ENCODE results near the gene TIGD4. TPM values are rescaled to one million over a fixed set of nuclear protein-coding genes. Genes with fewer than 3 reads are reported as not detected.
A peak's percentile ranks its signal among the peaks of the same experiment; 100 is the strongest.

The TIGD4 gene
- total RNA-seq (2021) = 0.41 and 0.48 TPM in 2 replicates
- Bru-seq, nascent RNA = percentile 43 among the genes with signal in this experiment
- BruChase-seq, experiment 1, labeled RNA remaining after a 2-hour chase = percentile 46 among the genes with signal in this experiment
- BruChase-seq, experiment 2, labeled RNA remaining after a 6-hour chase = percentile 38 among the genes with signal in this experiment
- long read RNA-seq, partial matches to known transcripts = 0 of 2 reads
- long read RNA-seq, other reads (novel, unspliced or antisense) = 2 of 2 reads

- no TSS peak for BruUV-seq (replicated peaks)
Observed at GRCh38 chr4:152779513-152780266, at the start of gene TIGD4, which contains the start of gene ARFIP1. Gene TIGD4, minus strand, starts transcription at chr4:152779730. Its CDS starts 8,726 bp downstream, at chr4:152771004. Gene ARFIP1, plus strand, starts transcription at chr4:152779954. Its CDS starts 49,680 bp downstream, at chr4:152829634.

DNA sequence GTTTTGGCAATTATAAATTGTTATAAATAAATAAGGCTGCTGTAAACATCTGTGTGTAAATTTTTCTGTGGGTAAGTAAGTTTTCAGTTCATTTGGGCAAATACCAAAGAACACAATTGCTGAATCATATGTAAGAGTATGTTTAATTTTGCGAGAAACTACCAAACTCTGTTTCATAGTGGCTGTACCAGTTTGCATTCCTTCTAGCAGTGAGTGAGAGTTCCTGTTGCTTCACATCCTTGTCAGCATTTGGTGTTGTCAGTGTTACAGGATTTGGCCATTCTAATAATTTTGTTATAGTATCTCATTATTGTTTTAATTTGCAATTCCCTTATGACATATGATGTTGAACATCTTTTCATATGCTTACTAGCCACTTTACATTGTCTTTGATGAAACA is 48.6 kb upstream of the TIGD4 start:
- intact Hi-C loops (cut with micrococcal nuclease; ENCODE audit: unreplicated experiment) = no loop called here
- H3K36me3 ChIP-seq (ENCODE audit: insufficient read depth, low read length, poor library complexity, severe bottlenecking) = no peaks in the 10 kb centered on the region
- peaks cover 7% of the 10 kb centered on the region for H3K9me3 ChIP-seq (ENCODE audit: low read depth, low read length, poor library complexity, severe bottlenecking)
- H3K27ac ChIP-seq (ENCODE audit: low read depth, low read length, poor library complexity, severe bottlenecking) = no peak overlapping the region
- no TSS peak for BruUV-seq (replicated peaks)
- H3K4me1 ChIP-seq (ENCODE audit: insufficient read depth, low read length, poor library complexity, severe bottlenecking) = no peaks in the 10 kb centered on the region
- POLR2A ChIA-PET (ENCODE audit: low non-redundant PET) = no interaction called here
- no peak for DNase-seq (ENCODE audit: low spot score)
- H3K27me3 ChIP-seq (replicated peaks; ENCODE audit: insufficient read depth, low read depth, low read length, poor library complexity) = no peaks in the 10 kb centered on the region
- H3K4me3 ChIP-seq (ENCODE audit: low read depth, low read length, poor library complexity, severe bottlenecking) = no peak overlapping the region
- no peak for TF ChIP-seq EZH2 (IDR thresholded peaks at IDR 0.05; ENCODE audit: borderline replicate concordance, low read depth, low read length, poor library complexity, severe bottlenecking)
- TF ChIP-seq CTCF (conservative IDR thresholded peaks at IDR 0.05; ENCODE audit: low read depth, low read length) = no peak
- CTCF ChIA-PET = no interaction called here

More at GRCh38 chr4:152779513-152780266, at the start of gene TIGD4, which contains the start of gene ARFIP1:
- no peak for TF ChIP-seq EZH2 (IDR thresholded peaks at IDR 0.05; ENCODE audit: borderline replicate concordance, low read depth, low read length, poor library complexity, severe bottlenecking)
- TF ChIP-seq CTCF (conservative IDR thresholded peaks at IDR 0.05; ENCODE audit: low read depth, low read length) = 0 out of 2 replicates have a peak, but pooled peaks have one; percentile 37
- Histone ChIP-seq H3K36me3 (ENCODE audit: insufficient read depth, low read length, poor library complexity, severe bottlenecking) (no peaks in the 10 kb centered on the region), H3K4me3 (ENCODE audit: low read depth, low read length, poor library complexity, severe bottlenecking) (peak within 1 kb of the TSS; percentile 62), H3K27me3 (replicated peaks; ENCODE audit: insufficient read depth, low read depth, low read length, poor library complexity) (no peaks in the 10 kb centered on the region), H3K4me1 (ENCODE audit: insufficient read depth, low read length, poor library complexity, severe bottlenecking) (peaks cover 17% of the 10 kb centered on the region), H3K9me3 (ENCODE audit: low read depth, low read length, poor library complexity, severe bottlenecking) (no peaks in the 10 kb centered on the region), H3K27ac (ENCODE audit: low read depth, low read length, poor library complexity, severe bottlenecking) (peak within 1 kb of the TSS; percentile 69)
- peak; percentile 97 for DNase-seq (ENCODE audit: low spot score)
- CTCF ChIA-PET = interaction anchor here (0.8 kb wide), 1 partner anchor 348 kb away, joined by 3 read pairs; no protein-coding TSS in a partner anchor
- POLR2A ChIA-PET (ENCODE audit: low non-redundant PET) = interaction anchor here (0.6 kb wide), 1 partner anchor 17 kb away, joined by 3 read pairs; no protein-coding TSS in a partner anchor
- intact Hi-C loops (cut with micrococcal nuclease; ENCODE audit: unreplicated experiment) = no loop called here

- Histone ChIP-seq H3K36me3 (ENCODE audit: insufficient read depth, low read length, poor library complexity, severe bottlenecking) (no peaks in the 10 kb centered on the region), H3K27me3 (replicated peaks; ENCODE audit: insufficient read depth, low read depth, low read length, poor library complexity) (no peaks in the 10 kb centered on the region), H3K27ac (ENCODE audit: low read depth, low read length, poor library complexity, severe bottlenecking) (no peak overlapping the region), H3K9me3 (ENCODE audit: low read depth, low read length, poor library complexity, severe bottlenecking) (peaks cover 11% of the 10 kb centered on the region), H3K4me3 (ENCODE audit: low read depth, low read length, poor library complexity, severe bottlenecking) (no peak overlapping the region), H3K4me1 (ENCODE audit: insufficient read depth, low read length, poor library complexity, severe bottlenecking) (no peaks in the 10 kb centered on the region)
- POLR2A ChIA-PET (ENCODE audit: low non-redundant PET) = no interaction called here
- DNase-seq (ENCODE audit: low spot score) = no peak
- TF ChIP-seq CTCF (conservative IDR thresholded peaks at IDR 0.05; ENCODE audit: low read depth, low read length) = no peak
- no peak for TF ChIP-seq EZH2 (IDR thresholded peaks at IDR 0.05; ENCODE audit: borderline replicate concordance, low read depth, low read length, poor library complexity, severe bottlenecking)
- BruUV-seq (replicated peaks) = no TSS peak
- intact Hi-C loops (cut with micrococcal nuclease; ENCODE audit: unreplicated experiment) = no loop called here
- CTCF ChIA-PET = no interaction called here
Observed at GRCh38 chr4:152825336-152825735, 45.8 kb upstream of the TIGD4 start.

Measured in A673 (cell line).